Activated CD8-positive, alpha-beta memory T cell treated with anti-CD3 and anti-CD28 coated beads for 36 hours (primary cell): ENCODE data around the gene EXOC6. TPM values are rescaled to one million over a fixed set of nuclear protein-coding genes. Genes with fewer than 3 reads are reported as not detected.

Source experiments
- CTCF ChIA-PET: fragments of 350-600 bp; sonication (Branson Sonifier 250); formaldehyde crosslinking; loops from one replicate; lab custom pipeline; 2021; ENCODE audit warnings: antibody characterized with exemption; lab: Charles Lee
- POLR2A ChIA-PET: fragments of 350-600 bp; sonication (Branson Sonifier 250); formaldehyde crosslinking; loops from one replicate; lab custom pipeline; 2021; ENCODE audit warnings: antibody characterized with exemption; lab: Charles Lee
- total RNA-seq, 2 experiments: library from RNA; stranded (reverse); gene quantifications; one replicate each; pipeline ENCODE4 v1.2.3, GENCODE V29; 2021

EXOC6 gene
- total RNA-seq, 2 experiments from 2014 or later, result 11.6 to 12.4 TPM

DNA sequence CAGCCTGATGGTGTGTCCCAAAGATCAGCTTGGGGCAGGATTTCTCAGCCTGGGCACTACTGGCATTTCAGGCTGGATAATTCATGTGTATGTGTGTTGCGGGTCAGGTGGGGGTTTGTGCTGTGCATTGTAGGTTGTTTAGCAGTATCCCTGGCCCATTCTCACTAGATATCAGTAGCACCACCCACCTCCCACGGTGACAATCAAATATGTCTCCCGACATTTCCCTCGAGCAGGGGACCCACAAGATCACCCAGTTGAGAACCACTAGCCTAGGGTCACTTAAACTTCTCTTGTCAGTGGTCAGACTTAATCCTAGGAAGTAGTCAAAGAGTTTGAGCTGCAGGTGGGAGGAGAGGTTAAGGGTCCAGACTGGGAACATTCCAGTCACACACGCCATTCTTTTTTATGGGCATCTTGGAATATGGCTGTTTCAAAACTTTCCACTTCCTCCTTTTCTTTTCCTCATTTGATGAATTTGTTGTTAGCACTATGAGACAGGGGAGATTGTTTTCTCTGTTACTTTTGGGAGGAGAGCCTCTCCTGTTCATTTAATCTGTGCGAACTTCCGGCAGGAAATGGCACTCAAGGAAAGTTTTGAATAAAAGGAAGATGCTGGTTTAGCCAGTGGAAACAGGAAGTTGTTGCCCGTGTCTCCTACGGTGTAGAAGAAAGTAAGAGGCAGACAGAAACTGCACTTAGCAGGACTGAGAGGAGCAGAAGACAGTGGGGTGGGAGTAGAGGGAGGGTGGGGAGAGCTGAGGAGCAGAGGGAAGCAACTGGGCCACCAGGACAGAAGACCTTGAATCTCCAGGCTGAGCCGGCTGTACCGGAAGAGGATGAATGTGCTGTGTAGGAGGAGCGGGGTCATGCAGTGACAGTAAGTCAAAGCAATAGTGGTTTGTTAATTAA is 17.6 kb upstream of the EXOC6 start:
- CTCF ChIA-PET, result no interaction called here

DNA sequence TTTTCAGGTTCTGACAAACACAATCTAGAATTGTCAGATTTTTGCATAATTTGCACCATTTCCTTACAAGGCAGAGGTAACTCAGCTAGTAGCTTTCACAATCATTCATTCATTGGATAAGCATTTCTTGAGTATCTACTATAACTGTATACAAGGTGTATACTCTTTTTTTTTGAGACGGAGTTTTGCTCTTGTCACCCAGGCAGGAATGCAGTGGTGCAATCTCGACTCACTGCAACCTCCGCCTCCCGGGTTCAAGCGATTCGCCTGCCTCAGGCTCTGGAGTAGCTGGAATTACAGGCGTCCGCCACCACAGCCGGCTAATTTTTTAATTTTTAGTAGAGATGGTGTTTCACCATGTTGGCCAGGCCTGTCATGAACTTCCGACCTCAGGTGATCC is 16.2 kb upstream of the EXOC6 start:
- ChIA-PET POLR2A (no interaction called here), CTCF (no interaction called here)

More for the DNA sequence above, 17.6 kb upstream of the EXOC6 start:
- POLR2A ChIA-PET, result no interaction called here

DNA sequence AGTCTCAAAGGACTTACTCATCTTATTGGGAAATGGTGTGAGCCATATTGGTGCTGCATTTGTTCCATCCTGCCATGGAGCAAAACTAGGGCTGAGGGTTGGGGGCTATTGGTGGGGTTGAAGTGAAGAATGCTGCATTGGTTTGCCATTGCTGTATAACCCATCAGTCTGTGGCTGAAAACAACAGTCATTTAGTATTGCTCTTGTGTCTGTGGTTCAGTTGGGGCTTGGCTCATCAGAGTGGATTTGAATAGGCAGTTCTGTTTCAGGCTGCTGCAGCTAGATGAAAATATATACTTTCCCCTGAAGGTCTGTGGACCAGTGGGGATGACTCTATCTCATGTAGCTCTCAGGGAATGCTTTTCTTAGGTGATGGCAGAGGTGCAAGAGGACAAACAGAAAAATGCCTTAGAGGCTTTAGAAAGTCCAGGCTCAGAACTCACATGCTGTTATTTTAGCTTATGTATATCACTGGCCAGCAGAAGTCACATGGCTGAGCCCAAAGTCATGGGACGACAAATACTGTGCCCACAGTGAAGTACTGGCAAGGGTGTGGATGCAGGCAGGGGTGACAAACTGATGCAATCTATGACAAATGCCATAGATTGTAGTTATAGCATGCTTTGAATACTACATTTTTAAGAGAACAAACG is 15.2 kb upstream of the EXOC6 start:
- POLR2A ChIA-PET, result interaction anchor here (0.5 kb wide), 1 partner anchor 64 kb away, joined by 4 read pairs; no protein-coding TSS in a partner anchor
- CTCF ChIA-PET, result interaction anchor here (1.2 to 1.6 kb wide), 2 partner anchors 10 to 13 kb away, joined by 3 to 6 read pairs; no protein-coding TSS in a partner anchor

DNA sequence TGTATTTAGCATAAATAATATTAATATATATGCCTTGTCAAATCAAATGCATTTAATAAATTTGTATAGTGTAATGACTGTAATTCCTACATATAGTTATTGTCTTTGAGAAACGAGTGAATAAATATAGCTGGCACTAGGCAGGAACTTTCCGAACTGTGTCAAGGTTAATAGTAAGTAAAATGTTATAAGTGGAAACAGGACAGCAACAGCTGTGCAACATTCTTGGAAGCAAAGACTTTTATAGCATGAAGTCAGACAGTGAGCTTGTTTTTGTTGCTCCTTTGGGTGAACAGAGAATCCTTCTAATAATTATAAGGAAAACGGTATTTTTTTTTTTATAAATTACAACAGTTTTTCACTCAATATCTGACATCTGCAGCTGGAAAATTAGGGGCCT is 14.0 kb upstream of the EXOC6 start:
- CTCF ChIA-PET, result interaction anchor here (1.6 kb wide), 1 partner anchor 9 kb away, joined by 6 read pairs; no protein-coding TSS in a partner anchor
- POLR2A ChIA-PET, result no interaction called here

DNA sequence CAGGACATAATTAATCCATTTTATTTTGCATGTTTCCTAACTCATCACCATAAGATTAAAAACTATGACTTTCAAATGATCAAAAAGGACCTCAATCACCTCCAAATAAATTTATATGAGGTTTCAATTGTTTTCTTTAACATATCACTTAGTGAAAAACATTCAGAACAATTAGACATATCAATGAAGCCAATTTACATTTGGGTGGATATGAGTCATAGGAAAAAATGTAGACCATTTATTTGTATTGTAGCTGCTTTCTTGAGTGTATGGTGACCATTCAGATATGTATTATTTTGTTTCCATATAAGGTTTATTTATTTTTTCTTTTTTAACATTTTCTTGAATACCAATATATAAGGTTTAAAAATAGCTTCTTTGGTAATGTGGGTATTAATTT is 13.3 kb upstream of the EXOC6 start:
- ChIA-PET CTCF (no interaction called here), POLR2A (no interaction called here)

DNA sequence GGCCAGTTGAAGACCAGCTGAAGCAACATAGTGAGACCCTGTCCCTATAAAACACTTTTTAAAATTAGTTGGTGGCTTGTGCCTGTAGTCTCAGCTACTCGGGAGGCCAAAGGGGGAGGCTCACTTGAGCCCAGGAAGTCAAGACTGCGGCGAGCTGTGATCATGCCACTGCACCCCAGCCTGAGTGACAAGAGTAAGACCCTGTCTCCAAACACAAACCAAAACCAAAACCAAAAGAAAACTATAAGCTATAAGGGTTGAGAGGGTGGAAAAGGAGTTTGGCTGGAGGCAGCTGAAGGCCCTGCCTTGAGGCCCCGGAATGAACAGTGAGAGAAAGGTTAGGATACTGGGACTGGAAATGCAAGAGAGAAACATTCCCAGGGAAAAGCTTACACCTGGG is 10.9 kb upstream of the EXOC6 start:
- CTCF ChIA-PET, result interaction anchor here (0.9 kb wide), 1 partner anchor 99 kb away, joined by 3 read pairs; no protein-coding TSS in a partner anchor

DNA sequence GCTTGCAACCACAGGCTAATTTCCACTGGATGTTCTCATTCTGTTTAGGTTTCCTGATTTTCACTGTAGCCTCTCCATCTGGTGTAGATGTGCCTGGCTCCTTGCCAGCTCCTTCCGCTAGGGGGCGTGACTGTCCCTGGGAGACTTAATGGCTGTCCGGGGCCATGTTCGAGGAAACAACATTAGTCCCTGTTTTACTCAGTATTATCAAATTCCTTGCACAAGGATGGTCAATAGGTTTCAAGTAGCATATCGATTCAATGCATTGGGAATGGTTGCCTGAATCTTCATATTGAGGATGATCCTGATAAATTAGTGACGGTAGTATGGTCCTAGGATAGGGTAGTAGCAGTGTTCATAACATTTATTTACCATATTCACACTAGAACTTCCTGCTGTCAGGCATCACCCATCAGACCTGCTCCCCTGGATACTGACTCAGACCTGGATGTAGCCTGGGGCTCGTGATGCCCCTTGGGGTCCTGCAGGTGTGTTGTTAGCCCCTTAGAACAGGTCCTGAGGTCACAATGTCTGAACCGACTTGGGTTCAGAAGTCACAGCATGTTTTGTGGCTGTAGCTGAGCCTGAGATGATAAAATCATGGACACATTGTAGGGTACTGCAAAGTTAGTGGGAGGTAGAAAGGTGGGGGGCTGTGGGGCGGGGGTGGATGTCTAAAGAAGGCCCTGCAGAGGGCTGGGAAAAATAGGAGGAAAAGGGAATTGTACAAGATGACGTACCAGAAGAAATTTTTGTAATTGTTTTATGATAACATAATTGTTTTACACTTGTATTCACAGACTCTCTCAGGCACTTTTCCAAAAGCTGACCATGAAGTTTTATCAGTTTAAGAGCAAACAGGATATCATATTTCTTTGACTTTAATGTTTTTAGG is 8.9 kb upstream of the EXOC6 start:
- CTCF ChIA-PET, result interaction anchor here (1.0 kb wide), 1 partner anchor 35 kb away, joined by 3 read pairs; no protein-coding TSS in a partner anchor
- POLR2A ChIA-PET, result no interaction called here

More for the DNA sequence above, 10.9 kb upstream of the EXOC6 start:
- POLR2A ChIA-PET, result no interaction called here

DNA sequence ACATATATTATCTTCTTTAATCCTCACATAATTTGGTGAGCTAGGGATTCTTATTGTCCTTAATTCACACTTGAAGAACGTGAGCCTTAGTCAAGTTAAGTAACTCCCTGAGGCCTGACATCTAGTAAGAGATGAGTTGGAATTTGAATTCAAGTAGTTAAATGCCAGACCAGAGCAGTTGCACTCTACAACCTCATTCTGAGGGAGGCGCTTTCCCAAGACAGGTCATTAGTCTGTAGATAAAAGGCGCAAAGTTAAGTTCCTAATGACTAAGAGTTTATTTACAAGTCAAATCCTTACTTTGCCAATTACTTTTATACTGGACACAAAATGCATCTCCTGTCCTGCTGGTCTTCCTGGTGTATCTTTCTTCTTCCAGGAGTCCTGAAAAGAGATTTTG is 3.6 kb upstream of the EXOC6 start:
- ChIA-PET POLR2A (no interaction called here), CTCF (interaction anchor here (0.7 kb wide), 1 partner anchor 198 kb away, joined by 4 read pairs; no protein-coding TSS in a partner anchor)

DNA sequence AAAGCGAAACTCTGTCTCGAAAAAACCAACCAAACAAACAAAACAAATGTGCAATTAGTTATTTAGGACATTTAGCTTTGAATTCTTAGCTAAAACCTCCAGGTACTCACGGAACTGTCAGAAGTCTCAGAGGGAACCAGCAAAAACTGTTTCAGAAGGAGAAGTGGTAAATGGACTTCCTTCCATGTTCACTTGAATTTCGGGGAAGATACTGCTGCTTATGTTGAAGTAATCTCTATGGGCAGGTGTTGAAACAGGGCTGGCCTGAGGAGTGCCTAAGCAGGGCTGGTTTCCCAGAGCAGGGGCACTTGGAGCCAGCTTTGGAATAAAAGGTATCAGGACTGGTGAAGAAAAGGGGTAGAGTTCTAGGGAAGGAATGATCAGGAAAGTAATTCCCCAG is 2.4 kb upstream of the EXOC6 start:
- POLR2A ChIA-PET, result no interaction called here
- CTCF ChIA-PET, result no interaction called here

DNA sequence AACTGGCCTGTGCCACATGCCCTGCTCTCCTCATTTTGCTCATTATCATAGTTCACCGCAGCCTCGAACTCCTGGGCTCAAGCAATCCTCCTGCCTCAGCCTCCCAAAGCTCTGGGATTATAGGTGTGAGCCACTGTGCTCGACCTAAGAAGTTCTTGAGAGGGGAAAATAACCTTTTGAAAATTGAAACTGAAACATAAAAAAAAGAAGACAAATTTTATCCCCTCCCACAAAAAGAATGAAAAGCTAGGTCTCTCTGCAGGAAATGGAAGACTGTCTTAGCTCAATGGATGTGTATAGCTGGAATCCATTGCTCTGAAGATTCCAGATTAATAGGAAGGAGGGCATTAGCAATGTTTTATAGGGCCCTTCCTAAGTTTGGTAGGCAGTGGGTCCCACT is 2.0 kb upstream of the EXOC6 start:
- POLR2A ChIA-PET, result no interaction called here
- CTCF ChIA-PET, result no interaction called here

DNA sequence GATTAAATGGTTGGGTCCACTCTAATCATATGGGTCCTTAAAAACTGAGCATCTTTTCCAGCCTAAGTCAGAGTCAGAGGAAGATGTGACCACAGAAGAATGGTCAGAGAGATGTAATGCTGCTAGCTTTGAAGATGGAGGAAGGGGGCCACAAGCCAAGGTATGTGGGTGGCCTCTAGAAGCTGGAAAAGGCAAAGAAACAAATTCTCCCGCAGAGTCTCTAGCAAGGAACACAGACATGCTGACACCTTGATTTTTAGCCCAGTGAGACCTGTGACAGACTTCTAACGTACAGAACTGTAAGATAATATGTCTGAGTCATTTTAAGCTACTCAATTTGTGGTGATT is 1.5 kb upstream of the EXOC6 start:
- ChIA-PET POLR2A (no interaction called here), CTCF (no interaction called here)

DNA sequence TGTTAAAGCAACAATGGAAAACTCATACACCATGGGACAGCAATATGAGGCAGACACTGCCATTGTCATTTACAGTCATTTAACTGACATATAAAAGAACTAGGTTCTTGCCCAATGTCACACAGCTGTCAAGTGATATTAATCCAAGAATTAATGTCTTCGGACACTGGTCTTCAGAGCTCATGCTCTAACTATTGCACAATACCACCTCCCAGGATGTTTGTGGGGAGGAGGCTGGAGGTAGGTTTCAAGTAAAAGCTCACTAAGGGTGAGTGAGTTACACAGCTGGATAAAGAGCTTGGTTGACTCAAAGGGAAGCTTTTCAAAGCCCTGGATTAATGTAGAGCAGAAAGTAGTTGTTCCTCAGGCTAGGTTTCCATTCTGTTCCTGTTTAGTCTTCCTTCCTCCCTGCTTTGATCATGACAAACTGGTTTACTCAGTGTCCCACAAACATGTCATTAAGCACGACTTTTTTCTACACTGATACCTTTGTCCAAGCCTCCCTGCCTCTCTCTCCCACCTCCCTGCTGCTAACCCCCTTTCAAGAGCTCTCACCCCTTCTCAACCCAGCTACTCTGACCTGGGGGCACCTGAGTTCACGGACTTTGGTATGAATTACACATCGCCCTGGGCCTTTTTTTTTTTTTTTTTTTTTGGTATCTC is 987 bp upstream of the EXOC6 start:
- CTCF ChIA-PET, result interaction anchor here (0.7 kb wide), 1 partner anchor 271 kb away, joined by 3 read pairs; no protein-coding TSS in a partner anchor
- POLR2A ChIA-PET, result interaction anchor here (0.7 kb wide), 1 partner anchor 20 kb away, joined by 5 read pairs; no protein-coding TSS in a partner anchor

DNA sequence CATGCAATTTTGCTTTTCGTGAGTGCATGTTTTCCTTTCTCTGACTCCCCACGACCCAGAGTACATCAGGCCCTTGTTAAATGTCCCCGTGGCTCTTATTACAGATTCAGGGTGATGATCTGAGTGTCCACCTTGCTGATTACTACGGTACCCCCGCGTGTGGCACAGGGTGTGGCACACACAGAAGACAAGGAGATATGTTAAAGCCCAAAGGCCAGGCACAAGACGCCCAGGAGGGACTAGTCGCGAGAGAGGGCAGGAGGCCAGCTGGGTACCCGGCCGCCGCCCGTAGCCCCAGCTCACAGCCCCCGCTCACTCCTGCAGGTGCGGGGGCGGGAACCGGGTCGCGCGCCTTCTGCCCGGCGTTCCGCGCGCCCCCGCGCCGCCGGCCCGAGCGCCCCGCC is 281 bp upstream of the EXOC6 start:
- CTCF ChIA-PET, result interaction anchor here (1.7 kb wide), 1 partner anchor 214 kb away, joined by 3 read pairs; no protein-coding TSS in a partner anchor
- POLR2A ChIA-PET, result interaction anchor here (0.7 kb wide), 1 partner anchor 276 kb away, joined by 3 read pairs; no protein-coding TSS in a partner anchor

DNA sequence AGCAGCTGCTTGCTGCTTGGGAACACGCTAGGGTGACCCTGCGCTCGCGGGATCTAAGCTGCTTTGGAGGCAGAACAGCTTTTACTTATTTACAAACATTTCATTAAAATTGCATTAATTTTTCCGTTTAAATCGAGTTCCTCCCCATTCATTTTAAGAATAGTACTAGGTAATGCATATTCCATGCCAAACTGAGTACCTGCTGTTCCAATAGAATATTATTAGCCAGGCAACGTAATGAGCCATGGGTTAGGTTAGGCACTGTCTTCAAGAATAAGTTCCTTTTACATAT is 860 bp downstream of the EXOC6 start:
- ChIA-PET POLR2A (interaction anchor here (0.6 kb wide), 2 partner anchors 636 to 1217 kb away, joined by 3 to 4 read pairs; no protein-coding TSS in a partner anchor), CTCF (interaction anchor here (1.7 kb wide), 1 partner anchor 213 kb away, joined by 3 read pairs; no protein-coding TSS in a partner anchor)

DNA sequence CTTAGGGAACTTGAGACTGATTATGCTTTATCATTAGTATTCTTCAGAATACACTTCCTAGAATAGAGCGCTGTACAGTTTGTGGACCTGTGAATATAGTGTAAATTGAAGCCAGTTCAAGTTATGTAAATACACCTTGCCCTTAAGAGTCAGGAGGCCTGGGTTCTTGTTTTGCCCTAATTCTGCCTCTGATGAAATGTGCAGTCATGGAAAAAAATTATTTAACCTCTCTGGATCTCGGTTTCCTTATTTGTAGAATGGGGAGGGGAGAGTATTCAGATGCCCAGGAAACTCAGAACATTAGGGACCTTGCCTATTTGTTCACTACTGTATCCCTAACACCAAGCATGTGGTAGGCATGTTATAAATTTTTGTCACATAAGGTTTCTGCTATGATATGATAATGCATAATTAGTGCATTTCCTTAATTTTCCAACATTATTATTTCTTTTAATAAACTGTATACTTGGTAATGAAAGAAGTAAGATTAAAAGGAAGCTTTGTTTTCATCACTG is 1.3 kb downstream of the EXOC6 start:
- ChIA-PET POLR2A (interaction anchor here (0.6 kb wide), 2 partner anchors 635 to 1218 kb away, joined by 3 to 4 read pairs; no protein-coding TSS in a partner anchor), CTCF (interaction anchor here (1.7 kb wide), 1 partner anchor 213 kb away, joined by 3 read pairs; no protein-coding TSS in a partner anchor)

DNA sequence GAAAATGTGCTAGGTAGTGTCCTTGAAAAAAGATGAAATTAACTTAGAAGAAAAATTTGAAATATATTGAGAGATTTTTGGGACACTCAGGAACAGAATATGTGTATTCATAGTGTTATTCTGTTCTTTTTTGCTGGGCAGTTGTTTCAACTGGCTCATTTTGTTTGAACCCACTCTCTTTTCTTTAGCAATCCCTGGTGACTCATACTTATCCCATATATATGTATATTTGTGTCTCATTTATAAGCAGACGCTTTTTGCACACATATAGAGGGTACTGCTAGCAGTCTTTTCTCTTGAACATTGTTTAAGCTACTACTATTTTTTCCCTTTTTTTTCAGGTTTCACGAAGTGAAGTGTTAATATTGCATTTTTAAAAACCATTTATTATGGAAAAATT is 1.9 kb downstream of the EXOC6 start:
- CTCF ChIA-PET, result no interaction called here
- POLR2A ChIA-PET, result no interaction called here

DNA sequence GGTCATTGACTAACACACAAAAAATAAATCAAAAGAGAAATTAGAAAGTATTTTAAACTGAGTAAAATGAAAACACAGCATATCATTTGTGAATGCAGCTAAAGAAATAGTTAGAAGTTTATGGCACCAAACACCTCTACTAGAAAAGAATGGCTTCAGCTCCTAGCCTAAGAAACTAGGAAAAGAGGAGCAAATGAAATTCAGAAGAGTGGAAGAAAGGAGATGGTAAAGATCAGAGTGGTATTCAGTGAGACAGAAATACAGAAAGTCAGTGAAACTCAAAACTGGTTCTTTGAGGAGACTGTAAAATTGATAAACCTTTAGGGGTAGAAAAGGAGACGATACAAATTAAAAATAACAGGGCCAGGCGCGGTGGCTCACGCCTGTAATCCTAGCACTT is 2.7 kb downstream of the EXOC6 start:
- ChIA-PET POLR2A (no interaction called here), CTCF (no interaction called here)

DNA sequence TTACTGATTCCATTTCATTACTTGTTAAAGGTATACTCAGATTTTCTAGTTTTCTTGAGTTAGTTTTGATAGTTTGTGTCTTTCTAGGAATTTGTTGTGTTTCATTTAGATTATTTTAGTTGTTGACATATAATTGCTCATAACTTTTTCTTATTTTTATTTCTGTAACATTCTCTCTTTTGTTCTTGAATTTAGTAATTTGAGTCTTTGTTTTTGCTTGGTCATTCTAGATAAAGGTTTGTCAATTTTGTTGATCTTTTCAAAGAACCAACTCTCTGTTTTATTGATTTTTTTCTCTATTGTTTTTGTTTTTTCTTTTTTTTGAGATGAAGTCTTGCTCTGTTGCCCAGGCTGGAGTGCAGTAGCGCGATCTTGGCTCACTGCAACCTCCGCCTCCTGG is 7.2 kb downstream of the EXOC6 start:
- POLR2A ChIA-PET, result no interaction called here
- CTCF ChIA-PET, result interaction anchor here (0.5 kb wide), 1 partner anchor 555 kb away, joined by 3 read pairs; no protein-coding TSS in a partner anchor
